ENCODE data around the gene LCOR. TPM values are rescaled to one million over a fixed set of nuclear protein-coding genes. Genes with fewer than 3 reads are reported as not detected.

Gene LCOR
- total and polyA plus RNA-seq, 2 experiments from 2014 or later: 9.1 to 14.8 TPM

- Histone ChIP-seq H3K27ac (no peak overlapping the region), H3K9me2 (ENCODE audit: insufficient read depth) (no peaks in the 10 kb centered on the region), H3K36me3 (ENCODE audit: low read depth) (no peaks in the 10 kb centered on the region), H3K27me3 (replicated peaks; ENCODE audit: insufficient read depth) (no peaks in the 10 kb centered on the region), H3K4me1 (ENCODE audit: insufficient read depth) (no peaks in the 10 kb centered on the region), H3K9ac (no peak overlapping the region), H4K20me1 (ENCODE audit: insufficient read depth) (no peaks in the 10 kb centered on the region), H3F3A (ENCODE audit: insufficient read depth) (no peaks in the 10 kb centered on the region), H2AFZ (no peak overlapping the region), H3K9me3 (ENCODE audit: low read depth) (no peaks in the 10 kb centered on the region), H3K79me2 (ENCODE audit: insufficient read depth) (no peaks in the 10 kb centered on the region), H3K4me2 (ENCODE audit: unreplicated experiment) (no peak overlapping the region), H3K4me3 (no peak overlapping the region)
- in situ Hi-C loops (cut with MboI): no loop called here
- no peak for TF ChIP-seq EZH2 (IDR thresholded peaks at IDR 0.05; ENCODE audit: insufficient read depth, poor library complexity, severe bottlenecking)
- no peak for TF ChIP-seq EZH2phosphoT487 (IDR thresholded peaks at IDR 0.05; ENCODE audit: insufficient read depth, low read depth)
- 75 to 77% methylated on average over 9 to 10 of the region's 10 CpGs for WGBS, 2 experiments (ENCODE audit: low coverage in 1 of 2, low lambda C conversion rate in 2 of 2, missing lambda C conversion rate in 2 of 2)
- no peak for DNase-seq
Observed at GRCh38 chr10:97004591-97004990, 172.5 kb downstream of the LCOR start.

DNA sequence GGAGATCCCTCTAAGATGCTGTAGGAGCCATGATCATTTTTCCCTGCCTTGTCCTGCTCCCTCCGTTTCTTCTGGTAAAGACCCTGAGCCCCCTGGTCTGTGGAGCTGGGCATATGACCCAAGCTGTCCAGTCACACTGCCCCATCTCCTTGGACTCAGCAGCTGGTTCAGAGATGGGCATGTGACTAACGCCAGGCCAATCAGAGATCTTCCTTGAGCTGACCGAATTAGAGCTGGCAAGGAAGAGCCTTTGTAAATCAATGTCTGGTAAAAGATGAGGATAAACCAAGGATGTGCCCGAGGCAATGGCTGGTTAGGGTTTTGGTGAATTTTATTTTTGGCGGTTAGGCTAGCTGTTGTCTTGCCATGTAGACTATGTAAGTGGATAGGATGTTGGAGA, 173.3 kb downstream of the LCOR start:
- Histone ChIP-seq H3K4me1 (ENCODE audit: insufficient read depth) (no peaks in the 10 kb centered on the region), H3F3A (ENCODE audit: insufficient read depth) (no peaks in the 10 kb centered on the region), H3K79me2 (ENCODE audit: insufficient read depth) (no peaks in the 10 kb centered on the region), H2AFZ (no peak overlapping the region), H3K36me3 (ENCODE audit: low read depth) (no peaks in the 10 kb centered on the region), H3K9me3 (ENCODE audit: low read depth) (no peaks in the 10 kb centered on the region), H3K27me3 (replicated peaks; ENCODE audit: insufficient read depth) (no peaks in the 10 kb centered on the region), H3K9ac (no peak overlapping the region), H3K9me2 (ENCODE audit: insufficient read depth) (no peaks in the 10 kb centered on the region), H3K4me2 (ENCODE audit: unreplicated experiment) (no peak overlapping the region), H4K20me1 (ENCODE audit: insufficient read depth) (no peaks in the 10 kb centered on the region), H3K27ac (no peak overlapping the region), H3K4me3 (no peak overlapping the region)
- WGBS, 2 experiments (ENCODE audit: low coverage in 1 of 2, low lambda C conversion rate in 2 of 2, missing lambda C conversion rate in 2 of 2): 64 to 70% methylated on average over 5 of the region's 5 CpGs
- TF ChIP-seq EZH2 (IDR thresholded peaks at IDR 0.05; ENCODE audit: insufficient read depth, poor library complexity, severe bottlenecking): no peak
- no peak for TF ChIP-seq EZH2phosphoT487 (IDR thresholded peaks at IDR 0.05; ENCODE audit: insufficient read depth, low read depth)
- in situ Hi-C loops (cut with MboI): no loop called here
- DNase-seq: no peak

DNA sequence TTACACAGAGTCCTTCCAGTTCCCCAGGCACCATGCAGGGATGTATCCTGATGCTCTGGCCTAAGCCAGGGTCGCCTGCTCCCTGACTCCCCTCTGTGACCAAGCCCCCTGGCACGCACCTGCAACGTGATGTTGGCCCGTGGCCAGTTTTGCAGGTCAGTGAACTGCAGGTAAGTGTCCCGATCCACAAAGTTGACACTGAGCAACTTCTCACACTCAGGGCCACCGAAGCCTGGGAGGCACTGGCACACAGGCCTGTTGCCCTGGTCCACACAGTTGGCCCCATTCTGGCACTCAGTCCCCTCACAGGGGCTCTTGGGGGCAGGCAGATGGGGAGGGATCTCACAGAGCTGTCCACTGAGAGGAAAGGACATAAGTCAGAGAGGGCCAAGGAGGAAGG, 174.3 kb downstream of the LCOR start:
- no peaks in the 10 kb centered on the region for H3K9me2 ChIP-seq (ENCODE audit: insufficient read depth)
- no peak overlapping the region for H3K4me3 ChIP-seq

GRCh38 chr10:97007417-97007816, 175.3 kb downstream of the LCOR start:
- Histone ChIP-seq H3K4me3 (no peak overlapping the region), H4K20me1 (ENCODE audit: insufficient read depth) (no peaks in the 10 kb centered on the region), H3K9me3 (ENCODE audit: low read depth) (no peaks in the 10 kb centered on the region), H2AFZ (no peak overlapping the region), H3K79me2 (ENCODE audit: insufficient read depth) (no peaks in the 10 kb centered on the region), H3K36me3 (ENCODE audit: low read depth) (no peaks in the 10 kb centered on the region), H3K9me2 (ENCODE audit: insufficient read depth) (no peaks in the 10 kb centered on the region), H3K4me1 (ENCODE audit: insufficient read depth) (no peaks in the 10 kb centered on the region), H3K9ac (no peak overlapping the region), H3K4me2 (ENCODE audit: unreplicated experiment) (no peak overlapping the region), H3K27ac (no peak overlapping the region), H3F3A (ENCODE audit: insufficient read depth) (no peaks in the 10 kb centered on the region), H3K27me3 (replicated peaks; ENCODE audit: insufficient read depth) (no peaks in the 10 kb centered on the region)
- WGBS, 2 experiments (ENCODE audit: low coverage in 1 of 2, low lambda C conversion rate in 2 of 2, missing lambda C conversion rate in 2 of 2): 76 to 80% methylated on average over 1 of the region's 1 CpG
- DNase-seq: no peak
- in situ Hi-C loops (cut with MboI): no loop called here
- no peak for TF ChIP-seq EZH2 (IDR thresholded peaks at IDR 0.05; ENCODE audit: insufficient read depth, poor library complexity, severe bottlenecking)
- TF ChIP-seq EZH2phosphoT487 (IDR thresholded peaks at IDR 0.05; ENCODE audit: insufficient read depth, low read depth): no peak

More for the DNA sequence above, 174.3 kb downstream of the LCOR start:
- in situ Hi-C loops (cut with MboI): no loop called here
- TF ChIP-seq EZH2 (IDR thresholded peaks at IDR 0.05; ENCODE audit: insufficient read depth, poor library complexity, severe bottlenecking) (no peak), EZH2phosphoT487 (IDR thresholded peaks at IDR 0.05; ENCODE audit: insufficient read depth, low read depth) (no peak)
- Histone ChIP-seq H2AFZ (no peak overlapping the region), H3K4me2 (ENCODE audit: unreplicated experiment) (no peak overlapping the region), H4K20me1 (ENCODE audit: insufficient read depth) (no peaks in the 10 kb centered on the region), H3K4me1 (ENCODE audit: insufficient read depth) (no peaks in the 10 kb centered on the region), H3K27ac (no peak overlapping the region), H3K27me3 (replicated peaks; ENCODE audit: insufficient read depth) (no peaks in the 10 kb centered on the region), H3K36me3 (ENCODE audit: low read depth) (no peaks in the 10 kb centered on the region), H3K9me3 (ENCODE audit: low read depth) (no peaks in the 10 kb centered on the region), H3K79me2 (ENCODE audit: insufficient read depth) (no peaks in the 10 kb centered on the region), H3F3A (ENCODE audit: insufficient read depth) (no peaks in the 10 kb centered on the region), H3K9ac (no peak overlapping the region)
- no peak for DNase-seq
- 44 to 52% methylated on average over 6 of the region's 6 CpGs for WGBS, 2 experiments (ENCODE audit: low coverage in 1 of 2, low lambda C conversion rate in 2 of 2, missing lambda C conversion rate in 2 of 2)

DNA sequence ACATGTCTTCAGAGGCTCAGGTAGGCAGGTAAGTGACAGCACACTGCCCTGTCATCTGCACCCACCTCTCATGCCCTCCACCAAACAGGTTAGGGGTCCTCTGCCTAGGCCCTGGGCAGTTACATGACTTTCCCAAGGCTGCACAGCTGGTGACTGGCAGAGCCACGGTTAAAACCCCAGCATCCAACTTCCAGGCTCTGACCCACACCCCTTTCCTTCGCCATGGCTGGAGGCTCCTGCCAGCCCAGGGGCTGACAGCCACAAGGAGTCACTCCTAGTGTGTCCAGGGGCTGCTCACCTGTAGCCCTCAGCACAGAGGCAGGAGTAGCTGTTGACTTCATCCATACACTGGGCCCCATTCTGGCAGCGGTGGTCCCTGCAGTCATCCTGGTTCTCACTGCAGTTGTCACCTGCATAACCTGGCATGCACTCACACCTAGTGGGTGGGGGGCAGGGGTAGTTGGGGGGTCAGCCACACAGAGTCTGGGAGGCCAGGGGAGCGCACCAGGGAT, 178.7 kb downstream of the LCOR start:
- no peaks in the 10 kb centered on the region for H3K9me3 ChIP-seq (ENCODE audit: low read depth)
- no peaks in the 10 kb centered on the region for H3K4me1 ChIP-seq (ENCODE audit: insufficient read depth)
- no peak overlapping the region for H3K27ac ChIP-seq
- H3K79me2 ChIP-seq (ENCODE audit: insufficient read depth): no peaks in the 10 kb centered on the region
- no peak overlapping the region for H3K9ac ChIP-seq
- TF ChIP-seq EZH2phosphoT487 (IDR thresholded peaks at IDR 0.05; ENCODE audit: insufficient read depth, low read depth) (no peak), EZH2 (IDR thresholded peaks at IDR 0.05; ENCODE audit: insufficient read depth, poor library complexity, severe bottlenecking) (no peak)
- no peaks in the 10 kb centered on the region for H3K27me3 ChIP-seq (replicated peaks; ENCODE audit: insufficient read depth)
- H4K20me1 ChIP-seq (ENCODE audit: insufficient read depth): no peaks in the 10 kb centered on the region
- no peaks in the 10 kb centered on the region for H3F3A ChIP-seq (ENCODE audit: insufficient read depth)
- H3K36me3 ChIP-seq (ENCODE audit: low read depth): no peaks in the 10 kb centered on the region
- no peaks in the 10 kb centered on the region for H3K9me2 ChIP-seq (ENCODE audit: insufficient read depth)
- no peak overlapping the region for H2AFZ ChIP-seq
- 41 to 54% methylated on average over 3 to 4 of the region's 4 CpGs for WGBS, 2 experiments (ENCODE audit: low coverage in 1 of 2, low lambda C conversion rate in 2 of 2, missing lambda C conversion rate in 2 of 2)
- in situ Hi-C loops (cut with MboI): no loop called here
- DNase-seq: no peak
- H3K4me3 ChIP-seq: no peak overlapping the region
- no peak overlapping the region for H3K4me2 ChIP-seq (ENCODE audit: unreplicated experiment)

Measured in GM23248 (cell line).